CD4-positive, alpha-beta T cell (primary cell): ENCODE results near the gene ARL4D. TPM values are rescaled to one million over a fixed set of nuclear protein-coding genes. Genes with fewer than 3 reads are reported as not detected.

Experiments
- ATAC-seq: fragments of 200-7000 bp; cut with Tn5 transposase; one replicate; pipeline ENCODE4 v1.10.0; 2022; ENCODE audit warnings: mild to moderate bottlenecking; ENCODE audit not compliant: poor library complexity
- CTCF ChIA-PET: fragments of 350-600 bp; sonication (Branson Sonifier 250); formaldehyde crosslinking; loops from one replicate; lab custom pipeline; 2021; ENCODE audit warnings: antibody characterized with exemption, inconsistent platforms; lab: Charles Lee
- POLR2A ChIA-PET: fragments of 350-600 bp; sonication (Branson Sonifier 250); formaldehyde crosslinking; loops from one replicate; lab custom pipeline; 2021; ENCODE audit warnings: antibody characterized with exemption, inconsistent platforms; lab: Charles Lee
- DNase-seq, 14 experiments: peaks; one replicate each; pipeline ENCODE4 v3.0.0-alpha.2; 2013 to 2020; ENCODE audit warnings: mixed read lengths in 2 of 14
- H3K27ac ChIP-seq, 2 donors: one replicate each; pipeline versions ENCODE4 v1.5.1 to v1.7.0; 2013; ENCODE audit warnings: low read length in 2 of 2, low read depth in 1 of 2, mild to moderate bottlenecking in 1 of 2
- H3K27me3 ChIP-seq, 2 experiments: 1 replicate in 1 of 2; 2 replicates in 1 of 2; pipeline versions ENCODE4 v1.6.1 to v1.7.0; 2013; ENCODE audit warnings: low read length in 2 of 2, control low read depth in 1 of 2, mild to moderate bottlenecking in 1 of 2, moderate library complexity in 1 of 2; ENCODE audit not compliant: insufficient read depth in 2 of 2, control insufficient read depth in 1 of 2
- H3K36me3 ChIP-seq: one replicate; pipeline ENCODE4 v1.6.1; 2013; ENCODE audit warnings: low read length, control low read depth; ENCODE audit not compliant: insufficient read depth
- H3K4me1 ChIP-seq: one replicate; pipeline ENCODE4 v1.6.1; 2013; ENCODE audit warnings: low read length, control low read depth; ENCODE audit not compliant: insufficient read depth
- H3K4me3 ChIP-seq: one replicate; pipeline ENCODE4 v1.5.1; 2013; ENCODE audit warnings: mild to moderate bottlenecking, low read length, moderate library complexity
- H3K9me3 ChIP-seq, 2 experiments: 1 replicate in 1 of 2; 2 replicates in 1 of 2; pipeline versions ENCODE4 v1.6.1 to v1.7.0; 2013; ENCODE audit warnings: low read length in 2 of 2, mild to moderate bottlenecking in 2 of 2, control low read depth in 1 of 2, moderate library complexity in 1 of 2; ENCODE audit not compliant: control insufficient read depth in 1 of 2, insufficient read depth in 1 of 2
- H3K27ac Mint-ChIP-seq: one replicate; pipeline ENCODE4 v1.8.0; 2020; ENCODE audit warnings: mixed read lengths
- H3K27me3 Mint-ChIP-seq: one replicate; pipeline ENCODE4 v1.8.0; 2021; ENCODE audit warnings: mixed read lengths
- H3K36me3 Mint-ChIP-seq: one replicate; pipeline ENCODE4 v1.8.0; 2021; ENCODE audit warnings: low read depth, mixed read lengths
- H3K4me1 Mint-ChIP-seq: one replicate; pipeline ENCODE4 v1.8.0; 2021; ENCODE audit warnings: low read depth, mixed read lengths
- H3K4me3 Mint-ChIP-seq: one replicate; pipeline ENCODE4 v1.8.0; 2020; ENCODE audit warnings: mild to moderate bottlenecking, mixed read lengths
- H3K9me3 Mint-ChIP-seq: one replicate; pipeline ENCODE4 v1.8.0; 2020; ENCODE audit warnings: mixed read lengths
- CTCF ChIP-seq: fragments of 200-600 bp; IDR thresholded peaks from one replicate; pipeline ENCODE4 v1.8.0; 2022; ENCODE audit warnings: antibody characterized with exemption, mild to moderate bottlenecking
- intact Hi-C, 2 experiments: fragments of 100-400 bp; cut with DNase I in 1 of 2; cut with micrococcal nuclease in 1 of 2; formaldehyde crosslinking; loops; one replicate each; pipeline versions ENCODE4 v1.15.1 to v1.9.0; 2023 to 2025; cut with DNase I, micrococcal nuclease
- polyA plus RNA-seq, 2 donors: library from polyadenylated mRNA; unstranded; fragments of 120-200 nt; gene quantifications; one replicate each; pipeline ENCODE4 v1.2.1, GENCODE V29; 2013
- total RNA-seq, 174 experiments: library from RNA in 2 of 174; stranded (reverse) in 2 of 174; gene quantifications; one replicate each; pipeline ENCODE4 v1.2.3 and lab custom pipeline; 2021 to 2026

ARL4D gene
- total RNA-seq (1 to 10 TPM; 2.4 to 2.9 TPM), total RNA-seq (lab: John Stamatoyannopoulos, UW) (0.11 to 3.8 (median 1.3) reads per million in 172 experiments)
- 0.67 TPM for polyA plus RNA-seq (2013, experiment 1 of 2)
- polyA plus RNA-seq (2013, experiment 2 of 2) = 2.4 TPM

GRCh38 chr17:43398724-43399595 is at the start of gene ARL4D:
Gene ARL4D (plus strand): TSS chr17:43398993. CDS start chr17:43399733, 740 bp downstream.
- peak within 1 kb of the TSS; percentile 2 to 50 for H3K27ac ChIP-seq
- H3K36me3 ChIP-seq = no peaks in the 10 kb centered on the region
- ChIA-PET CTCF (interaction anchor here (1.3 to 3.2 kb wide), 4 partner anchors 10 to 85 kb away, joined by 3 to 38 read pairs (median 4); partner anchors contain the start of gene DHX8), POLR2A (interaction anchor here (0.6 to 4.7 kb wide), 10 partner anchors 9 to 1021 kb away, joined by 3 to 71 read pairs (median 10); partner anchors contain the start of genes BECN1, DHX8 and RPL27)
- peaks cover 39% of the 10 kb centered on the region for H3K4me1 ChIP-seq
- H3K27me3 ChIP-seq = no peaks in the 10 kb centered on the region
- peak within 1 kb of the TSS; percentile 87 for H3K27ac Mint-ChIP-seq
- TF ChIP-seq CTCF = no peak
- no peaks in the 10 kb centered on the region for H3K27me3 Mint-ChIP-seq
- peak within 1 kb of the TSS; percentile 66 for H3K4me3 ChIP-seq
- H3K36me3 Mint-ChIP-seq = peaks cover 8% of the 10 kb centered on the region
- H3K9me3 ChIP-seq = no peaks in the 10 kb centered on the region
- DNase-seq (peak; percentile 63 to 91 (median 80)), ATAC-seq (peak; percentile 92)
- peak within 1 kb of the TSS; percentile 97 for H3K4me3 Mint-ChIP-seq
- H3K9me3 Mint-ChIP-seq = no peaks in the 10 kb centered on the region
- intact Hi-C loops = loop anchor here (1.0 to 10.0 kb wide), 3 partner anchors 37 to 376 kb away; partner anchors contain the start of genes DHX8 (in 1 of the 2) and DUSP3 (in 1 of the 2)
- peaks cover 36% of the 10 kb centered on the region for H3K4me1 Mint-ChIP-seq

- CTCF ChIA-PET = no interaction called here
- ATAC-seq (no peak), DNase-seq (no peak)
These were observed 49.7 kb upstream of the ARL4D start for GRCh38 chr17:43349142-43349541.

More at GRCh38 chr17:43349142-43349541, 49.7 kb upstream of the ARL4D start:
- Histone ChIP-seq H3K9me3 (peaks cover 37 to 40% of the 10 kb centered on the region in 2 experiments), H3K36me3 (no peaks in the 10 kb centered on the region), H3K27me3 (no peaks in the 10 kb centered on the region), H3K4me3 (no peak overlapping the region), H3K4me1 (no peaks in the 10 kb centered on the region), H3K27ac (no peak overlapping the region)
- intact Hi-C loops = loop anchor here in 1 of 2 experiments (10.0 kb wide), 1 partner anchor 56 kb away; no protein-coding TSS in a partner anchor
- Mint-ChIP-seq H3K27ac (no peak overlapping the region), H3K9me3 (peaks cover 8% of the 10 kb centered on the region), H3K4me1 (no peaks in the 10 kb centered on the region), H3K27me3 (peaks cover 5% of the 10 kb centered on the region), H3K36me3 (peaks cover 18% of the 10 kb centered on the region), H3K4me3 (no peak overlapping the region)
- TF ChIP-seq CTCF = no peak
- POLR2A ChIA-PET = no interaction called here
